Fibroblast of lung (primary cell): ENCODE data around the gene GADD45G. TPM values are rescaled to one million over a fixed set of nuclear protein-coding genes. Genes with fewer than 3 reads are reported as not detected.

Source experiments
- DNase-seq, 2 donors: peaks; one replicate each; pipeline versions ENCODE4 v3.0.0 to v3.0.0-alpha.2; 2010; ENCODE audit warnings: low read depth in 2 of 2
- H2AFZ ChIP-seq: 2 replicates; pipeline ENCODE4 v1.5.1; 2012; ENCODE audit warnings: low read length, control low read depth, inconsistent platforms
- H3K27ac ChIP-seq: 2 replicates; pipeline ENCODE4 v1.5.1; 2011; ENCODE audit warnings: low read length, control low read depth; ENCODE audit not compliant: insufficient read depth
- H3K27me3 ChIP-seq: 2 replicates; pipeline ENCODE4 v1.5.1; 2011; ENCODE audit warnings: mild to moderate bottlenecking, low read length; ENCODE audit not compliant: control insufficient read depth, insufficient read depth
- H3K36me3 ChIP-seq: 2 replicates; pipeline ENCODE4 v1.5.1; 2011; ENCODE audit warnings: low read length; ENCODE audit not compliant: control insufficient read depth, insufficient read depth
- H3K4me1 ChIP-seq: 2 replicates; pipeline ENCODE4 v1.5.1; 2011; ENCODE audit warnings: low read length; ENCODE audit not compliant: control insufficient read depth, insufficient read depth; ENCODE audit errors: extremely low read depth
- H3K4me2 ChIP-seq: 2 replicates; pipeline ENCODE4 v1.5.1; 2011; ENCODE audit warnings: low read length, control low read depth; ENCODE audit not compliant: insufficient read depth; ENCODE audit errors: extremely low read depth
- H3K4me3 ChIP-seq, 4 experiments: fragments of 200-600 bp in 1 of 4; sonication (generic) in 1 of 4; replicated peaks in 1 of 4; 2 replicates each; pipeline ENCODE4 v1.5.1; 2011 to 2016; ENCODE audit warnings: low read length in 4 of 4, low read depth in 3 of 4, mild to moderate bottlenecking in 3 of 4, control low read depth in 2 of 4, inconsistent platforms in 1 of 4, mixed read lengths in 1 of 4; ENCODE audit not compliant: insufficient read depth in 1 of 4; ENCODE audit errors: control extremely low read depth in 1 of 4
- H3K79me2 ChIP-seq: 2 replicates; pipeline ENCODE4 v1.5.1; 2012; ENCODE audit warnings: mild to moderate bottlenecking, low read length, inconsistent platforms; ENCODE audit not compliant: control insufficient read depth, insufficient read depth
- H3K9ac ChIP-seq: 2 replicates; pipeline ENCODE4 v1.5.1; 2011; ENCODE audit warnings: mild to moderate bottlenecking, low read length, control low read depth; ENCODE audit not compliant: insufficient read depth
- H3K9me3 ChIP-seq: 2 replicates; pipeline ENCODE4 v1.5.1; 2012; ENCODE audit warnings: low read depth, low read length; ENCODE audit not compliant: control insufficient read depth, insufficient read depth
- H4K20me1 ChIP-seq: 2 replicates; pipeline ENCODE4 v1.5.1; 2011; ENCODE audit warnings: low read length; ENCODE audit not compliant: control insufficient read depth, insufficient read depth; ENCODE audit errors: extremely low read depth
- CTCF ChIP-seq, 2 donors: IDR thresholded peaks in 1 of 2; conservative IDR thresholded peaks in 1 of 2; 1 replicate in 1 of 2; 2 replicates in 1 of 2; pipeline ENCODE4 v1.5.1; 2011 to 2012; ENCODE audit warnings: low read length in 2 of 2, control low read depth in 1 of 2, inconsistent platforms in 1 of 2, low read depth in 1 of 2, mild to moderate bottlenecking in 1 of 2
- EZH2 ChIP-seq: IDR thresholded peaks from 2 replicates; pipeline ENCODE4 v1.5.1; 2012; ENCODE audit warnings: low read length, control low read depth, mild to moderate bottlenecking; ENCODE audit errors: missing control alignments
- polyA plus RNA-seq, 2 donors: library from polyadenylated mRNA; depleted of rRNA in 1 of 2; stranded (reverse) in 1 of 2; unstranded in 1 of 2; fragments of >200 nt; gene quantifications; 2 replicates each; pipeline ENCODE4 v1.2.1, GENCODE V29; 2011 to 2012; ENCODE audit warnings: missing spikeins in 1 of 2
- total RNA-seq: library from RNA; depleted of rRNA; stranded (reverse); fragments of >200 nt; gene quantifications from 2 replicates; pipeline ENCODE4 v1.2.1, GENCODE V29; 2014

GADD45G gene
- total and polyA plus RNA-seq, 2 donors (not counting 1 experiment from before 2014, with no cell fraction given): 3.5 TPM; not detected in 1

- no peak overlapping the region for H3K4me2 ChIP-seq
- no peaks in the 10 kb centered on the region for H3K9me3 ChIP-seq
- H3K27me3 ChIP-seq: no peaks in the 10 kb centered on the region
- H4K20me1 ChIP-seq: no peaks in the 10 kb centered on the region
- H3K4me3 ChIP-seq: no peak overlapping the region
- TF ChIP-seq CTCF (conservative IDR thresholded peaks at IDR 0.05 in 1 of 2, IDR thresholded peaks at IDR 0.05 in 1 of 2; ENCODE audit: low read depth in 1 of 2, low read length in 2 of 2): no peak
- no peak for TF ChIP-seq EZH2
- no peak overlapping the region for H2AFZ ChIP-seq
- no peak for DNase-seq
- H3K27ac ChIP-seq: no peak overlapping the region
- H3K4me1 ChIP-seq: no peaks in the 10 kb centered on the region
- no peaks in the 10 kb centered on the region for H3K36me3 ChIP-seq
- no peaks in the 10 kb centered on the region for H3K79me2 ChIP-seq
- H3K9ac ChIP-seq: no peak overlapping the region
Measured at GRCh38 chr9:89641980-89642379, 37.2 kb downstream of the GADD45G start.

GRCh38 chr9:89642789-89643188 lies 38.0 kb downstream of the GADD45G start:
- H3K9me3 ChIP-seq: no peaks in the 10 kb centered on the region
- DNase-seq: peak in 1 of 2 donors; percentile 28
- no peak overlapping the region for H2AFZ ChIP-seq
- H3K36me3 ChIP-seq: no peaks in the 10 kb centered on the region
- H3K4me1 ChIP-seq: no peaks in the 10 kb centered on the region
- no peak overlapping the region for H3K4me2 ChIP-seq
- H3K4me3 ChIP-seq: no peak overlapping the region
- no peak for TF ChIP-seq CTCF (conservative IDR thresholded peaks at IDR 0.05 in 1 of 2, IDR thresholded peaks at IDR 0.05 in 1 of 2; ENCODE audit: low read depth in 1 of 2, low read length in 2 of 2)
- TF ChIP-seq EZH2: no peak
- H3K79me2 ChIP-seq: no peaks in the 10 kb centered on the region
- H3K27me3 ChIP-seq: no peaks in the 10 kb centered on the region
- no peaks in the 10 kb centered on the region for H4K20me1 ChIP-seq
- no peak overlapping the region for H3K27ac ChIP-seq
- no peak overlapping the region for H3K9ac ChIP-seq

- no peak for TF ChIP-seq EZH2
- TF ChIP-seq CTCF (conservative IDR thresholded peaks at IDR 0.05 in 1 of 2, IDR thresholded peaks at IDR 0.05 in 1 of 2; ENCODE audit: low read depth in 1 of 2, low read length in 2 of 2): no peak
- Histone ChIP-seq H3K4me1 (no peaks in the 10 kb centered on the region), H3K79me2 (no peaks in the 10 kb centered on the region), H2AFZ (no peak overlapping the region), H3K4me3 (no peak overlapping the region), H3K36me3 (no peaks in the 10 kb centered on the region), H3K4me2 (no peak overlapping the region), H3K27me3 (no peaks in the 10 kb centered on the region), H3K9me3 (no peaks in the 10 kb centered on the region), H4K20me1 (no peaks in the 10 kb centered on the region), H3K27ac (no peak overlapping the region), H3K9ac (no peak overlapping the region)
- DNase-seq: no peak
Measured at GRCh38 chr9:89646189-89646939, 41.6 kb downstream of the GADD45G start.
